ENCODE measurements around the gene TMEM26. TPM values are rescaled to one million over a fixed set of nuclear protein-coding genes. Genes with fewer than 3 reads are reported as not detected.

The TMEM26 gene
- total RNA-seq (2016; rRNA removed; fragmentation: Illumina TruSeq; extraction: Trizol) (not detected in 2 replicates), polyA plus RNA-seq (2011; rRNA removed) (not detected in 2 replicates), polyA minus RNA-seq (2011; rRNA and poly(A)+ RNA removed; ENCODE audit: low replicate concordance) (not detected in 2 replicates), Bru-seq, nascent RNA (percentile 6 among the genes with signal in this experiment), BruChase-seq, experiment 1, labeled RNA remaining after a 6-hour chase (percentile 10 among the genes with signal in this experiment), BruChase-seq, experiment 2, labeled RNA remaining after a 2-hour chase (percentile 4 among the genes with signal in this experiment)
- not detected in 2 replicates for total RNA-seq (2016; cell fraction: cytosol; rRNA removed; fragmentation: Illumina TruSeq; extraction: Trizol; ENCODE audit: low read depth)
- not detected in 2 replicates for total RNA-seq (2016; cell fraction: insoluble cytoplasmic fraction; rRNA removed; fragmentation: Illumina TruSeq; extraction: Trizol)
- not detected in 2 replicates for total RNA-seq (2016; cell fraction: membrane; rRNA removed; fragmentation: Illumina TruSeq; extraction: Trizol)
- total RNA-seq (2016; cell fraction: nucleus; rRNA removed; fragmentation: Illumina TruSeq; extraction: Trizol), result not detected in 2 replicates
- not detected in 2 replicates for polyA plus RNA-seq (2011; cell fraction: cytosol; rRNA removed)
- polyA plus RNA-seq (2011; cell fraction: nucleus; rRNA removed), result not detected in 2 replicates
- polyA plus RNA-seq (2012), result not detected in 2 replicates
- not detected in 2 replicates for polyA plus RNA-seq (2016; cell fraction: cytosol; fragmentation: Illumina TruSeq; extraction: Trizol; ENCODE audit: low read depth)
- not detected in 2 replicates for polyA plus RNA-seq (2016; cell fraction: insoluble cytoplasmic fraction; fragmentation: Illumina TruSeq; extraction: Trizol; ENCODE audit: low read depth)
- not detected in 2 replicates for polyA plus RNA-seq (2016; cell fraction: membrane; fragmentation: Illumina TruSeq; extraction: Trizol; ENCODE audit: low read depth)
- not detected in 2 replicates for polyA plus RNA-seq (2016; cell fraction: nucleus; fragmentation: Illumina TruSeq; extraction: Trizol; ENCODE audit: insufficient read depth, low read depth)
- not detected in 2 replicates for polyA minus RNA-seq (2011; cell fraction: cytosol; rRNA and poly(A)+ RNA removed)
- not detected in 2 replicates for polyA minus RNA-seq (2011; cell fraction: nucleus; rRNA and poly(A)+ RNA removed)
- long read RNA-seq, experiment 1, result 0 reads
- long read RNA-seq, experiment 2, result 0 reads

DNA sequence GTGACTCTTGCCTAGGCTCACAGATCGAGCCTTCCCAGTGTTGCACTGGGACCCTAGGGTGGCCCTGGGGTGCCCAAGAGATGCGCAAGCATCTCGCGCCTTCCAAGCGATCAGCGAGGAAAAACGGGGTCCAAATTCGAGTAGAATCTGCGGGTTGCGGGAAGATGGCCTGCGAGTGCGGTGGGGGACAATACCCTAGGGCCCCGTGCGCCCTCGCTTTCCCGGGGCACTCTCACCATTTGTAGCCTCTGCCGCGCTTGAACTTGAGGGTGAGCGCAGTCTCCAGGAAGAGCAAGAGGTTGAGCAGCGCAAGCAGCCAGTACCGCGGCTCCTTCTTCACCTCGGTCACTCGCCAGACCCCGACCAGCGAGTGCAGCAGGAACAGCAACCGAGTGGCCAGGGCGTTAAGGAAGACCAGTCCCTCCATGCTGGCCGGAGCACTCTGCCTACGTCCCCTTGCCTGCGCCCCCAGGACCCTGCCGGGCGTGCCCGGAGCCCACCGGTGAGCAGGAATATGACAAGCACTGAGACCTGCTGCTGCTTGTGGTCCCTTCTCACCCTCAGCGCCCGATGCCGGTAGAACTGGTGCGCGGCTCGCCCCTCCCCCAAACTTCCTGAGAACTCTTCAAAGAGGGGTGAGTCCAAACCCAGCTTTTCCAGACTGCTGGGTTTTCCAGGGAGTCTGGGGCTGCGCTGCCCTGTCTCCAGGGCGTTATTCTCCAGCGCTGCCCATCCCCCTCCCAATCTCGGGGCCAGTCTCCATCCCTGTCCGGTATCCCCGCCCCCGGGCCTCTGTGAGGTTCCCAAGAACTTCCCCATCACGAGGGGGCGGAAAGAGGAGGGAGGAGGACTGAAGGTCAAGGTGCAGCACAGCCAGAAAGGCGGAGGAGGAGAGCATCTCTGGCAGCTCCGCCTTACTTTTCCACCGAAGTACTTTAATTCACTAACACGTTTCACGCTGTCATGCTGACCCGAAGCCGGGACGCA lies at the start of gene TMEM26:
Gene TMEM26 (minus strand): TSS at position 727 of the 987 bp plus-strand sequence. CDS start 300 bp downstream, at position 427.
- ChIA-PET CTCF (ENCODE audit: low intra/inter-chr PET ratio, low total read pairs) (no interaction called here), POLR2A (no interaction called here)
- no peaks in the 10 kb centered on the region for H3K4me1 ChIP-seq (ENCODE audit: insufficient read depth, low read length)
- H3K9me3 ChIP-seq (ENCODE audit: low read length), result no peaks in the 10 kb centered on the region
- in situ Hi-C loops (cut with HindIII; ENCODE audit: extremely low pct_ligation_motif_present, low pct_unique_long_range_greater_than_20kb), result no loop called here
- no TSS peak for BruUV-seq (replicated peaks)
- no peak within 1 kb of the TSS for H2AFZ ChIP-seq (ENCODE audit: low read length)
- 43% methylated on average over 14 of the region's 58 CpGs for WGBS (ENCODE audit: low lambda C conversion rate)
- intact Hi-C loops (cut with micrococcal nuclease; ENCODE audit: unreplicated experiment), result no loop called here
- no peak within 1 kb of the TSS for H3K4me3 ChIP-seq (replicated peaks in 1 of 3; ENCODE audit: insufficient read depth in 1 of 3, low read depth in 2 of 3, low read length in 3 of 3)
- no peaks in the 10 kb centered on the region for H3K36me3 ChIP-seq (replicated peaks in 1 of 2; ENCODE audit: control insufficient read depth in 1 of 2, insufficient read depth in 2 of 2, low read length in 2 of 2)
- no peak for DNase-seq (ENCODE audit: low spot score)
- no peak within 1 kb of the TSS for H3K9ac ChIP-seq (ENCODE audit: insufficient read depth, low read depth, low read length)
- H4K20me1 ChIP-seq (ENCODE audit: insufficient read depth, low read length), result no peaks in the 10 kb centered on the region
- H3K79me2 ChIP-seq (ENCODE audit: insufficient read depth, low read length), result no peaks in the 10 kb centered on the region
- no peak for ATAC-seq
- peaks cover 1 to 24% of the 10 kb centered on the region in 2 experiments; a peak in 4 of 5 replicates for H3K27me3 ChIP-seq (ENCODE audit: control insufficient read depth in 1 of 2, insufficient read depth in 2 of 2, low read length in 2 of 2)
- no peak within 1 kb of the TSS for H3K27ac ChIP-seq (ENCODE audit: extremely low read length, insufficient read depth, low read length)
- FAIRE-seq, result no peak
- peak within 1 kb of the TSS; percentile 18; the same call in 1 of the 2 replicates for H3K4me2 ChIP-seq (ENCODE audit: low read depth, low read length)
- TF ChIP-seq, protein P1, sequence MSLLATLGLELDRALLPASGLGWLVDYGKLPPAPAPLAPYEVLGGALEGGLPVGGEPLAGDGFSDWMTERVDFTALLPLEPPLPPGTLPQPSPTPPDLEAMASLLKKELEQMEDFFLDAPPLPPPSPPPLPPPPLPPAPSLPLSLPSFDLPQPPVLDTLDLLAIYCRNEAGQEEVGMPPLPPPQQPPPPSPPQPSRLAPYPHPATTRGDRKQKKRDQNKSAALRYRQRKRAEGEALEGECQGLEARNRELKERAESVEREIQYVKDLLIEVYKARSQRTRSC (CRISPR knock-in tag; IDR thresholded peaks at IDR 0.05; ENCODE audit: low read depth), result no peak
- TF ChIP-seq ZNF205 (CRISPR knock-in tag; IDR thresholded peaks at IDR 0.05) (no peak), DNMT3B (CRISPR knock-in tag; conservative IDR thresholded peaks at IDR 0.05) (no peak), NR3C1 (CRISPR knock-in tag; IDR thresholded peaks at IDR 0.05) (no peak), THAP11 (CRISPR knock-in tag; IDR thresholded peaks at IDR 0.05) (no peak), ATF1 (CRISPR knock-in tag; IDR thresholded peaks at IDR 0.05) (no peak), AHR (CRISPR knock-in tag; IDR thresholded peaks at IDR 0.05) (no peak), ZBTB8A (CRISPR knock-in tag; IDR thresholded peaks at IDR 0.05; ENCODE audit: borderline replicate concordance, low read depth) (no peak), PAWR (CRISPR knock-in tag; IDR thresholded peaks at IDR 0.05; ENCODE audit: borderline replicate concordance) (no peak), NFKB2 (CRISPR knock-in tag; IDR thresholded peaks at IDR 0.05; ENCODE audit: borderline replicate concordance) (no peak), ZNF598 (CRISPR knock-in tag; IDR thresholded peaks at IDR 0.05; ENCODE audit: borderline replicate concordance) (no peak), ZNF33A (CRISPR knock-in tag; IDR thresholded peaks at IDR 0.05; ENCODE audit: borderline replicate concordance) (no peak)
- TF ChIP-seq, protein P2, sequence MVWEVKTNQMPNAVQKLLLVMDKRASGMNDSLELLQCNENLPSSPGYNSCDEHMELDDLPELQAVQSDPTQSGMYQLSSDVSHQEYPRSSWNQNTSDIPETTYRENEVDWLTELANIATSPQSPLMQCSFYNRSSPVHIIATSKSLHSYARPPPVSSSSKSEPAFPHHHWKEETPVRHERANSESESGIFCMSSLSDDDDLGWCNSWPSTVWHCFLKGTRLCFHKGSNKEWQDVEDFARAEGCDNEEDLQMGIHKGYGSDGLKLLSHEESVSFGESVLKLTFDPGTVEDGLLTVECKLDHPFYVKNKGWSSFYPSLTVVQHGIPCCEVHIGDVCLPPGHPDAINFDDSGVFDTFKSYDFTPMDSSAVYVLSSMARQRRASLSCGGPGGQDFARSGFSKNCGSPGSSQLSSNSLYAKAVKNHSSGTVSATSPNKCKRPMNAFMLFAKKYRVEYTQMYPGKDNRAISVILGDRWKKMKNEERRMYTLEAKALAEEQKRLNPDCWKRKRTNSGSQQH (CRISPR knock-in tag; IDR thresholded peaks at IDR 0.05; ENCODE audit: low read depth), result no peak
- TF ChIP-seq, protein P3, sequence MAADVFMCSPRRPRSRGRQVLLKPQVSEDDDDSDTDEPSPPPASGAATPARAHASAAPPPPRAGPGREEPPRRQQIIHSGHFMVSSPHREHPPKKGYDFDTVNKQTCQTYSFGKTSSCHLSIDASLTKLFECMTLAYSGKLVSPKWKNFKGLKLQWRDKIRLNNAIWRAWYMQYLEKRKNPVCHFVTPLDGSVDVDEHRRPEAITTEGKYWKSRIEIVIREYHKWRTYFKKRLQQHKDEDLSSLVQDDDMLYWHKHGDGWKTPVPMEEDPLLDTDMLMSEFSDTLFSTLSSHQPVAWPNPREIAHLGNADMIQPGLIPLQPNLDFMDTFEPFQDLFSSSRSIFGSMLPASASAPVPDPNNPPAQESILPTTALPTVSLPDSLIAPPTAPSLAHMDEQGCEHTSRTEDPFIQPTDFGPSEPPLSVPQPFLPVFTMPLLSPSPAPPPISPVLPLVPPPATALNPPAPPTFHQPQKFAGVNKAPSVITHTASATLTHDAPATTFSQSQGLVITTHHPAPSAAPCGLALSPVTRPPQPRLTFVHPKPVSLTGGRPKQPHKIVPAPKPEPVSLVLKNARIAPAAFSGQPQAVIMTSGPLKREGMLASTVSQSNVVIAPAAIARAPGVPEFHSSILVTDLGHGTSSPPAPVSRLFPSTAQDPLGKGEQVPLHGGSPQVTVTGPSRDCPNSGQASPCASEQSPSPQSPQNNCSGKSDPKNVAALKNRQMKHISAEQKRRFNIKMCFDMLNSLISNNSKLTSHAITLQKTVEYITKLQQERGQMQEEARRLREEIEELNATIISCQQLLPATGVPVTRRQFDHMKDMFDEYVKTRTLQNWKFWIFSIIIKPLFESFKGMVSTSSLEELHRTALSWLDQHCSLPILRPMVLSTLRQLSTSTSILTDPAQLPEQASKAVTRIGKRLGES (CRISPR knock-in tag; IDR thresholded peaks at IDR 0.05; ENCODE audit: borderline replicate concordance), result no peak
